GM12878 (cell line): ENCODE data around the gene AKR1B15. TPM values are rescaled to one million over a fixed set of nuclear protein-coding genes. Genes with fewer than 3 reads are reported as not detected.

Source experiments
- ATAC-seq: fragments of 200-7000 bp; cut with Tn5 transposase; 3 replicates; pipeline ENCODE4 v1.9.1; 2020; ENCODE audit warnings: mild to moderate bottlenecking, moderate library complexity
- BruUV-seq: library from RNA; stranded (reverse); fragments of 400-500 nt; replicated peaks from 2 replicates; lab custom pipeline; 2021; lab: Mats Ljungman, UMichigan
- CTCF ChIA-PET: fragments of 300-600 bp; sonication (Branson Sonifier 250); formaldehyde crosslinking; extraction: SDS; loops from one replicate; lab custom pipeline; 2021; ENCODE audit warnings: inconsistent platforms; lab: Yijun Ruan, JAX
- POLR2A ChIA-PET: fragments of 350-600 bp; formaldehyde crosslinking; extraction: SDS; loops from one replicate; lab custom pipeline; 2021; ENCODE audit warnings: inconsistent platforms; lab: Charles Lee
- RAD21 ChIA-PET: fragments of 300-600 bp; sonication (Branson Sonifier 250); formaldehyde crosslinking; loops from one replicate; lab custom pipeline; 2023; ENCODE audit warnings: antibody characterized with exemption; ENCODE audit not compliant: unreplicated experiment; lab: Charles Lee
- SMC1A ChIA-PET: fragments of 300-600 bp; sonication (Branson Sonifier 250); formaldehyde crosslinking; loops from one replicate; lab custom pipeline; 2023; ENCODE audit not compliant: unreplicated experiment, uncharacterized antibody; lab: Charles Lee
- DNase-seq: peaks from one replicate; pipeline ENCODE4 v3.0.0-alpha.2; 2011; ENCODE audit warnings: low read depth, low spot score
- FAIRE-seq: peaks from 3 replicates; lab custom pipeline; 2011; peaks lifted over from hg19 to GRCh38; lab: Jason Lieb, UNC
- H2AFZ ChIP-seq: 2 replicates; pipeline ENCODE4 v1.6.0; 2011; ENCODE audit warnings: low read depth, low read length, control low read depth; ENCODE audit not compliant: control insufficient read depth
- H3K27ac ChIP-seq: 2 replicates; pipeline ENCODE4 v1.5.1; 2011; ENCODE audit warnings: control low read depth; ENCODE audit not compliant: control insufficient read depth, insufficient read depth
- H3K27me3 ChIP-seq, 2 experiments: replicated peaks in 1 of 2; 2 replicates each; pipeline versions ENCODE4 v1.6.0 to v1.6.1; 2011; ENCODE audit warnings: low read length in 1 of 2; ENCODE audit not compliant: control insufficient read depth in 2 of 2, insufficient read depth in 2 of 2
- H3K36me3 ChIP-seq, 2 experiments: 2 replicates each; pipeline ENCODE4 v1.5.1; 2011; ENCODE audit warnings: low read length in 1 of 2; ENCODE audit not compliant: control insufficient read depth in 2 of 2, insufficient read depth in 2 of 2
- H3K4me1 ChIP-seq: 2 replicates; pipeline ENCODE4 v1.6.1; 2011; ENCODE audit warnings: mild to moderate bottlenecking, low read length, moderate library complexity, mixed read lengths; ENCODE audit not compliant: control insufficient read depth, insufficient read depth
- H3K4me2 ChIP-seq: 2 replicates; pipeline ENCODE4 v1.6.0; 2011; ENCODE audit warnings: control low read depth; ENCODE audit not compliant: control insufficient read depth, insufficient read depth
- H3K4me3 ChIP-seq: fragments of 200-600 bp; sonication (generic); 2 replicates; pipeline ENCODE4 v1.5.1; 2016
- H3K79me2 ChIP-seq: 2 replicates; pipeline ENCODE4 v1.6.0; 2011; ENCODE audit warnings: low read length; ENCODE audit not compliant: control insufficient read depth, insufficient read depth
- H3K9ac ChIP-seq: 2 replicates; pipeline ENCODE4 v1.8.0; 2011; ENCODE audit warnings: low read length, control low read depth, mixed read lengths; ENCODE audit not compliant: control insufficient read depth, insufficient read depth
- H3K9me3 ChIP-seq: replicated peaks from 3 replicates; pipeline ENCODE4 v1.5.1; 2011; ENCODE audit warnings: mild to moderate bottlenecking, low read length; ENCODE audit not compliant: control insufficient read depth, insufficient read depth
- H4K20me1 ChIP-seq: 2 replicates; pipeline ENCODE4 v1.6.0; 2011; ENCODE audit not compliant: control insufficient read depth, insufficient read depth
- CHD4 ChIP-seq: fragments of 200-600 bp; sonication (generic); IDR thresholded peaks from 2 replicates; pipeline ENCODE4 v1.6.1; 2016; ENCODE audit warnings: mild to moderate bottlenecking
- CREB1 ChIP-seq: IDR thresholded peaks from 2 replicates; pipeline ENCODE4 v1.6.1; 2012; ENCODE audit warnings: low read depth, mild to moderate bottlenecking, inconsistent platforms
- CREM ChIP-seq: IDR thresholded peaks from 2 replicates; pipeline ENCODE4 v1.6.1; 2014; ENCODE audit warnings: antibody characterized with exemption, low read depth
- ESRRA ChIP-seq: IDR thresholded peaks from 2 replicates; pipeline ENCODE4 v1.6.1; 2012; ENCODE audit warnings: mild to moderate bottlenecking, low read length, improper control_type of control experiment
- HSF1 ChIP-seq: fragments of 150-350 bp; IDR thresholded peaks from 2 replicates; pipeline ENCODE4 v1.6.1; 2014; ENCODE audit warnings: mild to moderate bottlenecking, low read depth, low read length
- IKZF2 ChIP-seq, 2 experiments: fragments of 450-650 bp; IDR thresholded peaks; 2 replicates each; pipeline ENCODE4 v1.6.1; 2017; ENCODE audit warnings: mild to moderate bottlenecking in 2 of 2, moderate library complexity in 2 of 2
- MEF2A ChIP-seq: IDR thresholded peaks from 2 replicates; pipeline ENCODE4 v1.6.1; 2011; ENCODE audit warnings: low read depth, mild to moderate bottlenecking, low read length, moderate library complexity; ENCODE audit not compliant: insufficient read depth
- MYC ChIP-seq: IDR thresholded peaks from 2 replicates; pipeline ENCODE4 v1.6.1; 2011; ENCODE audit warnings: mild to moderate bottlenecking, low read length, moderate library complexity, inconsistent platforms; ENCODE audit not compliant: insufficient read depth, insufficient replicate concordance, insufficient read length, severe bottlenecking
- PAX8 ChIP-seq: fragments of 450-650 bp; IDR thresholded peaks from 2 replicates; pipeline ENCODE4 v1.6.1; 2017; ENCODE audit warnings: mild to moderate bottlenecking, moderate library complexity
- PBX3 ChIP-seq: IDR thresholded peaks from 2 replicates; pipeline ENCODE4 v1.6.1; 2011; ENCODE audit warnings: mild to moderate bottlenecking, low read depth, low read length, moderate library complexity; ENCODE audit not compliant: insufficient replicate concordance
- RBBP5 ChIP-seq: fragments of 200-600 bp; sonication (generic); conservative IDR thresholded peaks from 2 replicates; pipeline ENCODE4 v1.6.1; 2016
- RCOR1 ChIP-seq: conservative IDR thresholded peaks from 2 replicates; pipeline ENCODE4 v1.6.1; 2012; ENCODE audit warnings: low read depth, low read length, improper control_type of control experiment
- RELA ChIP-seq: fragments of 450-650 bp; IDR thresholded peaks from 2 replicates; pipeline ENCODE4 v1.8.0; 2014; ENCODE audit warnings: borderline replicate concordance; ENCODE audit not compliant: partially characterized antibody
- TAF1 ChIP-seq: IDR thresholded peaks from 2 replicates; pipeline ENCODE4 v1.6.1; 2011; ENCODE audit warnings: mild to moderate bottlenecking, low read depth, low read length, borderline replicate concordance
- USF1 ChIP-seq: IDR thresholded peaks from 2 replicates; pipeline ENCODE4 v1.6.1; 2011; ENCODE audit warnings: borderline replicate concordance, low read depth, mild to moderate bottlenecking, moderate library complexity, mixed read lengths, low read length; ENCODE audit not compliant: insufficient read depth; ENCODE audit errors: extremely low read length
- WGBS: methylation state at CpG from one replicate; pipeline ENCODE4 v1.1.6; 2016; ENCODE audit warnings: low lambda C conversion rate; ENCODE audit not compliant: insufficient replicate concordance, insufficient coverage; ENCODE audit errors: missing lambda C conversion rate; 5-methylcytosine and 5-hydroxymethylcytosine counted together
- in situ Hi-C: fragments of 300-500 bp; cut with MboI; formaldehyde crosslinking; loops from 9 replicates; pipeline ENCODE4 v1.14.3; 2018; ENCODE audit warnings: mixed read lengths
- intact Hi-C: fragments of 100-400 bp; cut with micrococcal nuclease; formaldehyde crosslinking; loops from one replicate; pipeline ENCODE4 v1.14.2; 2022; ENCODE audit not compliant: unreplicated experiment
- polyA plus RNA-seq, 11 experiments: library from polyadenylated mRNA; depleted of rRNA in 4 of 11; unstranded in 6 of 11; stranded (reverse) in 5 of 11; fragments of >200 nt; fragmentation: Nextera tagmentation in 4 of 11; fragmentation: Illumina TruSeq in 1 of 11; extraction: Ambion mirVana in 4 of 11; extraction: Trizol in 1 of 11; gene quantifications; 1 replicate in 1 of 11; 2 replicates in 10 of 11; pipeline versions ENCODE4 v1.2.1 to v1.2.3, GENCODE V29; 2011 to 2016; ENCODE audit warnings: inconsistent platforms in 2 of 11, missing spikeins in 2 of 11, low read depth in 1 of 11
- total RNA-seq, 4 experiments: library from RNA; depleted of rRNA in 3 of 4; stranded (reverse); fragments of >200 nt in 3 of 4; fragmentation: Illumina TruSeq in 1 of 4; extraction: Trizol in 1 of 4; gene quantifications; 2 replicates each; pipeline versions ENCODE4 v1.2.1 to v1.2.3, GENCODE V29; 2013 to 2021

The AKR1B15 gene
- total and polyA plus RNA-seq, 10 of the 15 experiments (the other 5 are each of a cell fraction or from before 2014, with no cell fraction given) = 0.06 TPM; not detected in 9

- TF ChIP-seq HSF1 (no peak), ESRRA (no peak), RCOR1 (no peak), TAF1 (no peak), PBX3 (no peak), PAX8 (no peak), MEF2A (no peak), RELA (no peak), IKZF2 (IDR thresholded peaks at IDR 0.05) (no peak), RBBP5 (no peak), CHD4 (no peak), CREM (no peak), CREB1 (no peak), MYC (no peak), USF1 (no peak)
- BruUV-seq = no TSS peak
- in situ Hi-C loops (no loop called here), intact Hi-C loops (no loop called here)
- Histone ChIP-seq H4K20me1 (no peaks in the 10 kb centered on the region), H3K9ac (no peak overlapping the region), H3K27me3 (no peaks in the 10 kb centered on the region), H3K4me2 (no peak overlapping the region), H3K4me1 (peaks cover 6% of the 10 kb centered on the region), H3K9me3 (no peaks in the 10 kb centered on the region; the same call in 2 of the 3 replicates), H3K79me2 (no peaks in the 10 kb centered on the region), H3K27ac (no peak overlapping the region), H3K36me3 (no peaks in the 10 kb centered on the region), H2AFZ (no peak overlapping the region), H3K4me3 (no peak overlapping the region)
- RAD21 ChIA-PET = interaction anchor here (0.7 to 1.0 kb wide), 2 partner anchors 50 to 1500 kb away, joined by 3 read pairs; no protein-coding TSS in a partner anchor
- DNase-seq (no peak), ATAC-seq (no peak), FAIRE-seq (no peak)
- SMC1A ChIA-PET = interaction anchor here (0.9 to 1.3 kb wide), 3 partner anchors 9 to 61 kb away, joined by 3 to 4 read pairs (median 3); partner anchors contain the start of gene AKR1B15
- CTCF ChIA-PET = interaction anchor here (0.9 to 4.1 kb wide), 6 partner anchors 9 to 77 kb away, joined by 3 to 20 read pairs (median 4); partner anchors contain the start of gene AKR1B15
- POLR2A ChIA-PET = no interaction called here
- 81% methylated on average over 6 of the region's 6 CpGs for WGBS
Measured at GRCh38 chr7:134557391-134557790, 8.5 kb downstream of the AKR1B15 start.
